ENCODE results near the gene MYO9A.
"Not testable (repeated sequence)": the region's sequence is repeated elsewhere in the genome, so short reads cannot be mapped to it uniquely, and the experiment has no call there.

Gene MYO9A

GRCh38 chr15:71889385-71889784 is 228.6 kb downstream of the MYO9A start:
- H3K9me3 ChIP-seq (ENCODE audit: control extremely low read depth in 1 of 5, control insufficient read depth in 4 of 5, insufficient read depth in 2 of 5, low read depth in 1 of 5, low read length in 4 of 5) = no peaks in the 10 kb centered on the region
- POLR2A ChIA-PET = no interaction called here
- no peak overlapping the region for H3K4me3 ChIP-seq (ENCODE audit: control insufficient read depth in 1 of 7, extremely low read depth in 1 of 7, insufficient read depth in 4 of 7, low read depth in 2 of 7, low read length in 6 of 7)
- H3K4me1 ChIP-seq (ENCODE audit: control extremely low read depth in 1 of 4, control insufficient read depth in 4 of 4, insufficient read depth in 4 of 4, low read length in 3 of 4) = no peaks in the 10 kb centered on the region
- no peak overlapping the region for H3K27ac ChIP-seq (ENCODE audit: insufficient read depth in 1 of 2, low read depth in 1 of 2, low read length in 2 of 2, poor library complexity in 1 of 2, severe bottlenecking in 2 of 2)
- H3K27me3 ChIP-seq (replicated peaks in 2 of 5; ENCODE audit: control insufficient read depth in 4 of 5, insufficient read depth in 5 of 5, low read length in 4 of 5) = no peaks in the 10 kb centered on the region
- DNase-seq = no peak
- peaks cover 0 to 18% (median 7%) of the 10 kb centered on the region in 4 experiments for H3K36me3 ChIP-seq (ENCODE audit: control insufficient read depth in 4 of 4, insufficient read depth in 4 of 4, low read length in 3 of 4)
- CTCF ChIA-PET = no interaction called here

- H3K4me3 ChIP-seq (ENCODE audit: control insufficient read depth in 1 of 7, extremely low read depth in 1 of 7, insufficient read depth in 4 of 7, low read depth in 2 of 7, low read length in 6 of 7) = no peak overlapping the region
- no peak for DNase-seq
- POLR2A ChIA-PET = no interaction called here
- H3K36me3 ChIP-seq (ENCODE audit: control insufficient read depth in 4 of 4, insufficient read depth in 4 of 4, low read length in 3 of 4) = peaks cover 0 to 18% (median 7%) of the 10 kb centered on the region in 4 experiments
- H3K4me1 ChIP-seq (ENCODE audit: control extremely low read depth in 1 of 4, control insufficient read depth in 4 of 4, insufficient read depth in 4 of 4, low read length in 3 of 4) = no peaks in the 10 kb centered on the region
- H3K27me3 ChIP-seq (replicated peaks in 2 of 5; ENCODE audit: control insufficient read depth in 4 of 5, insufficient read depth in 5 of 5, low read length in 4 of 5) = no peaks in the 10 kb centered on the region
- WGBS (ENCODE audit: insufficient coverage) = no CpG with 5 or more reads among the region's 1 CpG
- no peaks in the 10 kb centered on the region for H3K9me3 ChIP-seq (ENCODE audit: control extremely low read depth in 1 of 5, control insufficient read depth in 4 of 5, insufficient read depth in 2 of 5, low read depth in 1 of 5, low read length in 4 of 5)
- CTCF ChIA-PET = no interaction called here
- no peak overlapping the region for H3K27ac ChIP-seq (ENCODE audit: insufficient read depth in 1 of 2, low read depth in 1 of 2, low read length in 2 of 2, poor library complexity in 1 of 2, severe bottlenecking in 2 of 2)
Observed at GRCh38 chr15:71888797-71889196, 229.2 kb downstream of the MYO9A start.

- Histone ChIP-seq H3K4me1 (ENCODE audit: control extremely low read depth in 1 of 4, control insufficient read depth in 4 of 4, insufficient read depth in 4 of 4, low read length in 3 of 4) (no peaks in the 10 kb centered on the region), H3K27ac (ENCODE audit: insufficient read depth in 1 of 2, low read depth in 1 of 2, low read length in 2 of 2, poor library complexity in 1 of 2, severe bottlenecking in 2 of 2) (no peak overlapping the region), H3K4me3 (ENCODE audit: control insufficient read depth in 1 of 7, extremely low read depth in 1 of 7, insufficient read depth in 4 of 7, low read depth in 2 of 7, low read length in 6 of 7) (no peak overlapping the region), H3K36me3 (ENCODE audit: control insufficient read depth in 4 of 4, insufficient read depth in 4 of 4, low read length in 3 of 4) (peaks cover 2 to 22% (median 10%) of the 10 kb centered on the region in 4 experiments), H3K27me3 (replicated peaks in 2 of 5; ENCODE audit: control insufficient read depth in 4 of 5, insufficient read depth in 5 of 5, low read length in 4 of 5) (no peaks in the 10 kb centered on the region), H3K9me3 (ENCODE audit: control extremely low read depth in 1 of 5, control insufficient read depth in 4 of 5, insufficient read depth in 2 of 5, low read depth in 1 of 5, low read length in 4 of 5) (no peaks in the 10 kb centered on the region)
- ChIA-PET CTCF (no interaction called here), POLR2A (no interaction called here)
- DNase-seq = no peak
- WGBS (ENCODE audit: insufficient coverage) = 97% methylated on average over 6 of the region's 6 CpGs
Observed at GRCh38 chr15:71885390-71885789, 232.6 kb downstream of the MYO9A start.

- DNase-seq = no peak
- ChIA-PET CTCF (interaction anchor here (1.0 kb wide), 1 partner anchor 57 kb away, joined by 3 read pairs; no protein-coding TSS in a partner anchor), POLR2A (no interaction called here)
- WGBS (ENCODE audit: insufficient coverage) = 100% methylated on average over 1 of the region's 1 CpG
- H3K27ac ChIP-seq (ENCODE audit: insufficient read depth in 1 of 2, low read depth in 1 of 2, low read length in 2 of 2, poor library complexity in 1 of 2, severe bottlenecking in 2 of 2) = no peak overlapping the region
- no peaks in the 10 kb centered on the region for H3K9me3 ChIP-seq (ENCODE audit: control extremely low read depth in 1 of 5, control insufficient read depth in 4 of 5, insufficient read depth in 2 of 5, low read depth in 1 of 5, low read length in 4 of 5)
- H3K4me1 ChIP-seq (ENCODE audit: control extremely low read depth in 1 of 4, control insufficient read depth in 4 of 4, insufficient read depth in 4 of 4, low read length in 3 of 4) = no peaks in the 10 kb centered on the region
- peaks cover 8 to 37% (median 14%) of the 10 kb centered on the region in 4 experiments for H3K36me3 ChIP-seq (ENCODE audit: control insufficient read depth in 4 of 4, insufficient read depth in 4 of 4, low read length in 3 of 4)
- no peak overlapping the region for H3K4me3 ChIP-seq (ENCODE audit: control insufficient read depth in 1 of 7, extremely low read depth in 1 of 7, insufficient read depth in 4 of 7, low read depth in 2 of 7, low read length in 6 of 7)
- no peaks in the 10 kb centered on the region for H3K27me3 ChIP-seq (replicated peaks in 2 of 5; ENCODE audit: control insufficient read depth in 4 of 5, insufficient read depth in 5 of 5, low read length in 4 of 5)
Observed at GRCh38 chr15:71883447-71883846, 234.5 kb downstream of the MYO9A start.

GRCh38 chr15:71880276-71880675 is 237.7 kb downstream of the MYO9A start:
- ChIA-PET POLR2A (no interaction called here), CTCF (interaction anchor here (2.0 kb wide), 1 partner anchor 14 kb away, joined by 4 read pairs; no protein-coding TSS in a partner anchor)
- Histone ChIP-seq H3K27me3 (replicated peaks in 2 of 5; ENCODE audit: control insufficient read depth in 4 of 5, insufficient read depth in 5 of 5, low read length in 4 of 5) (no peaks in the 10 kb centered on the region), H3K4me1 (ENCODE audit: control extremely low read depth in 1 of 4, control insufficient read depth in 4 of 4, insufficient read depth in 4 of 4, low read length in 3 of 4) (no peaks in the 10 kb centered on the region), H3K4me3 (ENCODE audit: control insufficient read depth in 1 of 7, extremely low read depth in 1 of 7, insufficient read depth in 4 of 7, low read depth in 2 of 7, low read length in 6 of 7) (no peak overlapping the region), H3K9me3 (ENCODE audit: control extremely low read depth in 1 of 5, control insufficient read depth in 4 of 5, insufficient read depth in 2 of 5, low read depth in 1 of 5, low read length in 4 of 5) (no peaks in the 10 kb centered on the region), H3K27ac (ENCODE audit: insufficient read depth in 1 of 2, low read depth in 1 of 2, low read length in 2 of 2, poor library complexity in 1 of 2, severe bottlenecking in 2 of 2) (no peak overlapping the region), H3K36me3 (ENCODE audit: control insufficient read depth in 4 of 4, insufficient read depth in 4 of 4, low read length in 3 of 4) (peaks cover 8 to 34% (median 14%) of the 10 kb centered on the region in 4 experiments)
- WGBS (ENCODE audit: insufficient coverage) = 90% methylated on average over 1 of the region's 6 CpGs
- no peak for DNase-seq

GRCh38 chr15:71874245-71874644 is 243.7 kb downstream of the MYO9A start:
- ChIA-PET POLR2A (no interaction called here), CTCF (no interaction called here)
- peaks cover 4 to 12% (median 6%) of the 10 kb centered on the region in 4 experiments for H3K36me3 ChIP-seq (ENCODE audit: control insufficient read depth in 4 of 4, insufficient read depth in 4 of 4, low read length in 3 of 4)
- H3K4me3 ChIP-seq (ENCODE audit: control insufficient read depth in 1 of 7, extremely low read depth in 1 of 7, insufficient read depth in 4 of 7, low read depth in 2 of 7, low read length in 6 of 7) = no peak overlapping the region
- H3K4me1 ChIP-seq (ENCODE audit: control extremely low read depth in 1 of 4, control insufficient read depth in 4 of 4, insufficient read depth in 4 of 4, low read length in 3 of 4) = no peaks in the 10 kb centered on the region
- DNase-seq = no peak
- H3K9me3 ChIP-seq (ENCODE audit: control extremely low read depth in 1 of 5, control insufficient read depth in 4 of 5, insufficient read depth in 2 of 5, low read depth in 1 of 5, low read length in 4 of 5) = no peaks in the 10 kb centered on the region
- no peak overlapping the region for H3K27ac ChIP-seq (ENCODE audit: insufficient read depth in 1 of 2, low read depth in 1 of 2, low read length in 2 of 2, poor library complexity in 1 of 2, severe bottlenecking in 2 of 2)
- WGBS (ENCODE audit: insufficient coverage) = 100% methylated on average over 3 of the region's 3 CpGs
- no peaks in the 10 kb centered on the region for H3K27me3 ChIP-seq (replicated peaks in 2 of 5; ENCODE audit: control insufficient read depth in 4 of 5, insufficient read depth in 5 of 5, low read length in 4 of 5)

GRCh38 chr15:71858232-71858631 is 259.7 kb downstream of the MYO9A start:
- DNase-seq; POLR2A ChIA-PET; H3K27me3 ChIP-seq (replicated peaks in 2 of 5; ENCODE audit: control insufficient read depth in 4 of 5, insufficient read depth in 5 of 5, low read length in 4 of 5); H3K27ac ChIP-seq (ENCODE audit: insufficient read depth in 1 of 2, low read depth in 1 of 2, low read length in 2 of 2, poor library complexity in 1 of 2, severe bottlenecking in 2 of 2); H3K9me3 ChIP-seq (ENCODE audit: control extremely low read depth in 1 of 5, control insufficient read depth in 4 of 5, insufficient read depth in 2 of 5, low read depth in 1 of 5, low read length in 4 of 5); CTCF ChIA-PET; H3K4me3 ChIP-seq (ENCODE audit: control insufficient read depth in 1 of 7, extremely low read depth in 1 of 7, insufficient read depth in 4 of 7, low read depth in 2 of 7, low read length in 6 of 7): not testable (repeated sequence)
- Histone ChIP-seq H3K4me1 (ENCODE audit: control extremely low read depth in 1 of 4, control insufficient read depth in 4 of 4, insufficient read depth in 4 of 4, low read length in 3 of 4) (peaks cover 0 to 10% (median 6%) of the 10 kb centered on the region in 4 experiments), H3K36me3 (ENCODE audit: control insufficient read depth in 4 of 4, insufficient read depth in 4 of 4, low read length in 3 of 4) (peaks cover 0 to 11% (median 3%) of the 10 kb centered on the region in 4 experiments)
- 100% methylated on average over 3 of the region's 4 CpGs for WGBS (ENCODE audit: insufficient coverage)
